ENCODE measurements around the gene UBR4. TPM values are rescaled to one million over a fixed set of nuclear protein-coding genes. Genes with fewer than 3 reads are reported as not detected.
"Not testable (repeated sequence)": the region's sequence is repeated elsewhere in the genome, so short reads cannot be mapped to it uniquely, and the experiment has no call there.

Gene UBR4
- total and polyA plus RNA-seq, 12 donors, result 60.0 to 115 (median 90.6) TPM

DNA sequence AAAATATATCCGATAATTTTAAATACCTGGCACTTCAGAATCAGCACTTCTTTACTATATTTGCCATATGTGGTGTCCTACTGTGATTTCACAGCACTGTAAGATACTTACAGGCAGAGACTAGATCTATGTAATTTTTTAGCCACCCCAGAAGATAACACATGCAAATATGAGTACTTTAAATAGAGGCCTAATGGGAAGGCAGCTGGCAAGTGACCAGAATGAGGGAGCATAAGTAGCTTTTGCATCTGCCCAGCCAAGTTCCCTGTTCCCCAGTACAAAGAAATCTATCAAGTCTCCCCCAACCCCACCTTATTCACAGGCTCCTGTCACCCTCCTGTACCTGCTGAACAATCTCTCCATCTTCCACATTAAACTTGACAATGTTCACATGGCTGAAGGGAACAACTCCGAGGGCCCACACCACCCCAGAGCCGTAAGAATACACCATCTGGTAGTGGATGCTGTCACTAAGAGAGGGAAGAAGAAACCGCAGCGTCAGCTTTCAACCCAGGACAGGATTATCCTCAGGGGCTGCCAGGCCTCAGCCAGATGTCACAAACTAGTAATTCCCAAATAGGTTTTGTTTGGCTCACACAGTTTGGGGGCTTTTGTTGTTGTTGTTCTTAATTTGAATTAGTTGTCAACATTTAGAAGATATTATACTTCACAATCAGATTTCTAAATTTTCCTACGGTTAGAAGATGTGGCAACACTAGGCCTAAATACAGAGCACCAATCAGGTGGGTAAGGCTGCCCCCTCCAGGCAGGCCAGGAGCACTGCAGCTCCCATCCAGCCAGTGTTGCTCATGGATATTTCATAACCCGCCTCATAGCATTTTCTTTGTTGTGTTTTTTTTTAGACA, 30.8 kb upstream of the UBR4 start:
- Histone ChIP-seq H3K27me3 (no peaks in the 10 kb centered on the region), H3K36me3 (peaks cover 0 to 98% (median 76%) of the 10 kb centered on the region in 9 donors), H3K9me3 (no peaks in the 10 kb centered on the region), H3K4me3 (no peak overlapping the region), H3K27ac (peak overlapping the region in 2 of 10 donors; percentile 47 to 48), H3K4me1 (peaks cover 0 to 15% (median 0%) of the 10 kb centered on the region in 9 donors)
- intact Hi-C loops (cut with DNase I), result loop anchor here in 8 of 10 donors (1.0 to 10.0 kb wide), 7 partner anchors 56 to 644 kb away; partner anchors contain the start of gene ALDH4A1 (in 1 of the 8)
- DNase-seq (peak; percentile 33 to 51), ATAC-seq (peak; percentile 80 to 94 (median 91))
- TF ChIP-seq, protein P1, sequence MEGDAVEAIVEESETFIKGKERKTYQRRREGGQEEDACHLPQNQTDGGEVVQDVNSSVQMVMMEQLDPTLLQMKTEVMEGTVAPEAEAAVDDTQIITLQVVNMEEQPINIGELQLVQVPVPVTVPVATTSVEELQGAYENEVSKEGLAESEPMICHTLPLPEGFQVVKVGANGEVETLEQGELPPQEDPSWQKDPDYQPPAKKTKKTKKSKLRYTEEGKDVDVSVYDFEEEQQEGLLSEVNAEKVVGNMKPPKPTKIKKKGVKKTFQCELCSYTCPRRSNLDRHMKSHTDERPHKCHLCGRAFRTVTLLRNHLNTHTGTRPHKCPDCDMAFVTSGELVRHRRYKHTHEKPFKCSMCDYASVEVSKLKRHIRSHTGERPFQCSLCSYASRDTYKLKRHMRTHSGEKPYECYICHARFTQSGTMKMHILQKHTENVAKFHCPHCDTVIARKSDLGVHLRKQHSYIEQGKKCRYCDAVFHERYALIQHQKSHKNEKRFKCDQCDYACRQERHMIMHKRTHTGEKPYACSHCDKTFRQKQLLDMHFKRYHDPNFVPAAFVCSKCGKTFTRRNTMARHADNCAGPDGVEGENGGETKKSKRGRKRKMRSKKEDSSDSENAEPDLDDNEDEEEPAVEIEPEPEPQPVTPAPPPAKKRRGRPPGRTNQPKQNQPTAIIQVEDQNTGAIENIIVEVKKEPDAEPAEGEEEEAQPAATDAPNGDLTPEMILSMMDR (IDR thresholded peaks at IDR 0.05), result peak; percentile 85 to 98 (median 96)
- WGBS, 2 donors, result 64 to 72% methylated on average over 7 of the region's 7 CpGs

DNA sequence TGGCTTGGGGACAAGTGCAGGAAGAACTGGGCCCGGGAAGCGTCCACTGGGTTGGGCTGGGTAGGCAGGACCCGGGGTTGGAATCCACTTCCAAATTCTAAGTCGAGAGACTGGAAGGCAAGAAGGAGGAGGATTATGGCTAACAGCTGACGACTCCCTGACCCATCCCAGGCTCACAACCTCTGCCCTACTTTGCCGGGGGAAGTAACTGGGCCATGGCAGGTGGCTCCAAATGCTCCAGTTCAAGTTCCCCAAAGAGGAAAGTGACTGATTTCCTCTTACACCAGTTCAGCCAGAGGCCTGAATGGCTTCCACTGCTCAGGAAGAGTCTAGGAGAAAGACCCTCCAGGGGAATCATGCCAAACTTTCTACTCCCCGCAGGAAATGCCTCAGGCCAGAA, 29.8 kb upstream of the UBR4 start:
- H3K36me3 ChIP-seq, result peaks cover 0 to 100% (median 76%) of the 10 kb centered on the region in 9 donors
- no peaks in the 10 kb centered on the region for H3K9me3 ChIP-seq
- H3K4me1 ChIP-seq, result peaks cover 0 to 15% (median 0%) of the 10 kb centered on the region in 9 donors
- TF ChIP-seq, protein P1 (IDR thresholded peaks at IDR 0.05), result no peak
- H3K4me3 ChIP-seq, result no peak overlapping the region
- peak overlapping the region in 1 of 10 donors; percentile 31 for H3K27ac ChIP-seq
- no peak for DNase-seq
- no peaks in the 10 kb centered on the region for H3K27me3 ChIP-seq
- no peak for ATAC-seq
- intact Hi-C loops (cut with DNase I), result loop anchor here in 9 of 10 donors (2.0 to 10.0 kb wide), 7 partner anchors 55 to 643 kb away; partner anchors contain the start of gene ALDH4A1 (in 2 of the 9)
- WGBS, 2 donors, result 87 to 94% methylated on average over 7 of the region's 7 CpGs

DNA sequence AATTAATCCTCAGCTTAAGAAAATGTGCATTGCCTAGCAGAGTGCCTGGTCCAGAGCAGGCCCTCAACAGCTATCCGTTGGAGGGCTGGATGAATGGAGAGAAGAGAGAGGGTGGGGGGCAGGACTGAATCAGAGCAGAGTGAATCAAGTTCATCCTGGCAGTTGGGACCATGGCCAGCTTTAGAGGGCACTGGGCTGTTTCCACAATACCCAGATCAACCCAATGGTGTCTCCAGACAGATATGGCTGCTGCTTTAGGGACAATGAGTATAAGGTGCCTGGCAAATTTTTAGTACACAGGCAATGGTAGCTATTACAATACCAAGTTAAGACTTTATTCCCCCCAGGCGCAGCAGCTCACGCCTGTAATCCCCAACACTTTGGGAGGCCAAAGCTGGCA, 24.2 kb upstream of the UBR4 start:
- intact Hi-C loops (cut with DNase I), result loop anchor here in 1 of 10 donors (10.0 kb wide), 1 partner anchor 329 kb away; the partner anchor contains the start of gene ALDH4A1
- peaks cover 0 to 22% (median 11%) of the 10 kb centered on the region in 9 donors for H3K4me1 ChIP-seq
- H3K4me3 ChIP-seq, result no peak overlapping the region
- H3K27me3 ChIP-seq, result no peaks in the 10 kb centered on the region
- H3K9me3 ChIP-seq, result no peaks in the 10 kb centered on the region
- WGBS, 2 donors, result 90 to 96% methylated on average over 3 of the region's 3 CpGs
- H3K36me3 ChIP-seq, result peaks cover 0 to 100% (median 52%) of the 10 kb centered on the region in 9 donors
- ATAC-seq (peak in 2 of 8 donors; percentile 48 to 59), DNase-seq (no peak)
- TF ChIP-seq, protein P1 (IDR thresholded peaks at IDR 0.05), result no peak
- peak overlapping the region in 1 of 10 donors; percentile 64 for H3K27ac ChIP-seq

DNA sequence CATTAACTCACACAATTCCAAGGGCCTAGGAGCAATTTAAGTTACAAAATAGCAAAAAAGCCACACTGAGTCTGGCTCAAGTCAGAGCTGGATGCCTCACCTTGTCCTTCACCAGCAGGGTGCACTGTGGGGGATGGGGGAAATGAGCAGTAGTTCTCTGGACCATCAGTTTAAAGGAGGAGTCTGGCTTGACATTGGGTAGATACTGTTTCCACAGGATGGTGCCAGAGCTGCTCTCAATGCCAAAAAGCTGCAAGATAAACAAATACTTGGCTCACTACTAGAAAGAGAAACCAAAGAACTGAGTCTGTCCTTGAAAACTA, 22.4 kb upstream of the UBR4 start:
- intact Hi-C loops (cut with DNase I), result loop anchor here in 1 of 10 donors (10.0 kb wide), 1 partner anchor 328 kb away; the partner anchor contains the start of gene ALDH4A1
- Histone ChIP-seq H3K4me3 (no peak overlapping the region), H3K36me3 (peaks cover 0 to 100% (median 44%) of the 10 kb centered on the region in 9 donors), H3K27ac (peak overlapping the region in 7 of 10 donors; percentile 13 to 64 (median 52)), H3K27me3 (no peaks in the 10 kb centered on the region), H3K4me1 (peaks cover 0 to 22% (median 11%) of the 10 kb centered on the region in 9 donors), H3K9me3 (no peaks in the 10 kb centered on the region)
- ATAC-seq, result peak; percentile 59 to 94 (median 88)
- peak in 1 of 2 donors; percentile 56 for DNase-seq
- TF ChIP-seq, protein P1 (IDR thresholded peaks at IDR 0.05), result peak in 4 of 9 donors; percentile 10 to 33 (median 12)

DNA sequence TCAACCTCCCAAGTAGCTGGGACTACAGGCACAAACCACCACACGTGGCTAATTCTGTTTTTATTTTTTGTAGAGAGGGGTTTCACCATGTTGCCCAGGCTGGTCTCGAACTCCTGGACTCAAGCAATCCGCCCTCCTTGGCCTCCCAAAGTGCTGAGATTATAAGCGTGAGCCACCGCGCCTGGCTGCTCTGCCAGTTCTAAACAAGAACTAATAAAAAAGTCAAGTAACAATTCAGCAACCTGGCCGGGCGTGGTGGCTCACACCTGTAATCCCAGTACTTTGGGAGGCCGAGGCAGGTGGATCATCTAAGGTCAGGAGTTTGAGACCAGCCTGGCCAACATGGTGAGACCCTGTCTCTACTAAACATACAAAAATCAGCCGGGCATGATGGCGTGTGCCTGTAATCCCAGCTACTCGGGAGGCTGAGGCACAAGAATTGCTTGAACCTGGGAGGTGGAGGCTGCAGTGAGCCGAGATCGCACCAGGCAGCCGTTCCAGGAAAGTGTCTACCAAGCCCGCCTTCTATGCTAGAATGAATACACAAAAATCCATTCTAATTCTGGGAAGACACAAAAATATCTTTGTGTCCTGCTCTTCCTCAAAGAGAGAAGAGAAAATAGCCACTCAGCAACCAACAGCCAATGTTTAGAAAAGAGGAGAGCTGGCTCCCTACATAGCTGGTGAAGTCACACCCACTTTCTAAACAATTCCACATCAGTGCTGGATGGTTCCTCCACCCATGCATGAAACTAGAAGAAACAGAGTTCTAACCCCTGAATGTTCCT, 21.9 kb upstream of the UBR4 start:
- not testable (repeated sequence) for DNase-seq, H3K27me3 ChIP-seq, H3K9me3 ChIP-seq, H3K4me3 ChIP-seq
- Histone ChIP-seq H3K27ac (peak overlapping the region in 7 of 10 donors; percentile 10 to 64 (median 36)), H3K36me3 (peaks cover 0 to 100% (median 44%) of the 10 kb centered on the region in 9 donors), H3K4me1 (peaks cover 0 to 22% (median 11%) of the 10 kb centered on the region in 9 donors)
- ATAC-seq, result peak in 6 of 8 donors; percentile 8 to 30 (median 13)
- 93 to 95% methylated on average over 16 of the region's 16 CpGs for WGBS, 2 donors
- intact Hi-C loops (cut with DNase I), result loop anchor here in 1 of 10 donors (10.0 kb wide), 1 partner anchor 327 kb away; the partner anchor contains the start of gene ALDH4A1

Measured in heart right ventricle (tissue), 16 donors.